Glomerular visceral epithelial cell (primary cell): ENCODE measurements around the gene PIK3C2B.
"Not testable (repeated sequence)": the region's sequence is repeated elsewhere in the genome, so short reads cannot be mapped to it uniquely, and the experiment has no call there.

ENCODE experiments used
- DNase-seq: peaks from one replicate; pipeline ENCODE4 v3.0.0-alpha.2; 2016; ENCODE audit errors: extremely low spot score

The PIK3C2B gene, protein sequence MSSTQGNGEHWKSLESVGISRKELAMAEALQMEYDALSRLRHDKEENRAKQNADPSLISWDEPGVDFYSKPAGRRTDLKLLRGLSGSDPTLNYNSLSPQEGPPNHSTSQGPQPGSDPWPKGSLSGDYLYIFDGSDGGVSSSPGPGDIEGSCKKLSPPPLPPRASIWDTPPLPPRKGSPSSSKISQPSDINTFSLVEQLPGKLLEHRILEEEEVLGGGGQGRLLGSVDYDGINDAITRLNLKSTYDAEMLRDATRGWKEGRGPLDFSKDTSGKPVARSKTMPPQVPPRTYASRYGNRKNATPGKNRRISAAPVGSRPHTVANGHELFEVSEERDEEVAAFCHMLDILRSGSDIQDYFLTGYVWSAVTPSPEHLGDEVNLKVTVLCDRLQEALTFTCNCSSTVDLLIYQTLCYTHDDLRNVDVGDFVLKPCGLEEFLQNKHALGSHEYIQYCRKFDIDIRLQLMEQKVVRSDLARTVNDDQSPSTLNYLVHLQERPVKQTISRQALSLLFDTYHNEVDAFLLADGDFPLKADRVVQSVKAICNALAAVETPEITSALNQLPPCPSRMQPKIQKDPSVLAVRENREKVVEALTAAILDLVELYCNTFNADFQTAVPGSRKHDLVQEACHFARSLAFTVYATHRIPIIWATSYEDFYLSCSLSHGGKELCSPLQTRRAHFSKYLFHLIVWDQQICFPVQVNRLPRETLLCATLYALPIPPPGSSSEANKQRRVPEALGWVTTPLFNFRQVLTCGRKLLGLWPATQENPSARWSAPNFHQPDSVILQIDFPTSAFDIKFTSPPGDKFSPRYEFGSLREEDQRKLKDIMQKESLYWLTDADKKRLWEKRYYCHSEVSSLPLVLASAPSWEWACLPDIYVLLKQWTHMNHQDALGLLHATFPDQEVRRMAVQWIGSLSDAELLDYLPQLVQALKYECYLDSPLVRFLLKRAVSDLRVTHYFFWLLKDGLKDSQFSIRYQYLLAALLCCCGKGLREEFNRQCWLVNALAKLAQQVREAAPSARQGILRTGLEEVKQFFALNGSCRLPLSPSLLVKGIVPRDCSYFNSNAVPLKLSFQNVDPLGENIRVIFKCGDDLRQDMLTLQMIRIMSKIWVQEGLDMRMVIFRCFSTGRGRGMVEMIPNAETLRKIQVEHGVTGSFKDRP (N-terminal part only)

DNA sequence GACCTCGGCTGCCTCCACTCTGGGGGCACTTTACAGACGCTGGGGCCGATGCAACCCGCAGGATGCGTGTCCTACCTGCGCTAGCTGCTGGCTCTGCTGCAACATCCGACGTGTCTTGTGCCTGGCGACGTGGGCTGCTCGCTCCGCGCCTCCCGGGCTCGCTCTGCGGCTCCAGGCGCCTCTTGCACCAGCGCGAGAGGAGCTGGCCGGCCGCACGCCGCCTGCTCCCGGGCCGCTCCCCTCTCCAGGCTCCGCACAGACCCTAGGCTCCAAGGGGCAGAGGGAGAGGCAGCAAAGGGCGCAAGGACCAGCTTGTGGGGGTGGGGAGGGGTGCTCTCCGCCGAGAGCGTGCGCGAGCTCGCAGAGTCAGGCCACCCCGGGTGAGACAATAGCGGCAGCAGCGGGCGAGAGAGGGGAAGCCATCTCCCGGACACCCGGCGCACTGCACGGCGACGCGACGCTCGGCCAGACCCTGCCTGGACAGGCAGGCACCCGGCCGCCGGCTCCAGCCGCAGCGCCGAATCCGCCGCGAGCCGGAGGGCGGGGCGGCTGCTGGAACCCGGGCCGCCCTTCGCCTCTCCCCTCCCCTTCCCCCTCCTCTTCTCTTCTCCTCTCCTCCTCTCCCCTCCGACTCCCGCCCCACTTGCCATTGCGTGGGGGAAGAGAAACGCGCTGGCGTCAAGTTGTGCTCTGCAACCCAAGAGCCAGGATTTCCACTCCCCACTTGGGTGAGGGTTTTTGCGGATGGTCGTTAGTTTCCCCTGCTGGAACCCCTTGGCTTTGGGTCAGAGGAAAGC, at the start of gene PIK3C2B:
TSS of gene PIK3C2B (minus strand) at position 525 of the 797 bp plus-strand sequence. CDS start 25,003 bp downstream, outside the sequence.
- DNase-seq, result peak; percentile 88

DNA sequence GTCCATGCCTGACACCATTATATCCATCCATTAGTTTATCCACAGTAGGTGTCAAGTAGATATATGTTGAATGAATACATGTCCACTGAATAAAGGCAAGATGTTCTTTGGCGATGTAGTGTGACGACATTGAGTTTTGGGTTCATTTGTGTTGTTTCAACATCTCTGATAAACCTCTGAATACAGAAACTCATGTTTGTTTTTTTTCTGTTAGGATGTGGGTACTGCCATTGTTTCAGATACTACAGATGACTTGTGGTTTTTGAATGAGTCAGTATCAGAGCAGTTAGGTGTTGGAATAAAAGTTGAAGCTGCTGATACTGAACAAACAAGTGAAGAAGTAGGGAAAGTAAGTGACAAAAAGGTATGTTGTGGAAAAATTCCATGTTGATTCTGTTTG, 49.7 kb upstream of the PIK3C2B start:
- peak; percentile 25 for DNase-seq

DNA sequence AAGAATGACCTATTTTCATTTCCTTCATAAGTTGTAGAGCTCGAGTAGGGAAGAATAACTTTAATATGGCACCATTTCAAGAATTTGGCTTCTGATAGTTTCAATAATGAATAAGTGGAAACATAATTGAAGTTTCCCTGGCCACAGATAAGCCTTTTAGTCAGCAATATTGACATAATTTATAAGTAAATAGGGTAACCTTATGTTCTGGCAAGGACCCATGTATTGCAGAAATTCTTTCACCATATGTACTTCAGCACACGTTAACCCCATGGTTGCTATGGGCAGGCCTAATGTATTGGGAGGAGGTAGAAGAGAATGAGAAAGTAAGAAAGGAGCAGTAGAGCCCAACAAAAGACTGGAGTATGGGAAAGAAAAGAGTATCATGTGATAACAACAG, 47.0 kb upstream of the PIK3C2B start:
- no peak for DNase-seq

DNA sequence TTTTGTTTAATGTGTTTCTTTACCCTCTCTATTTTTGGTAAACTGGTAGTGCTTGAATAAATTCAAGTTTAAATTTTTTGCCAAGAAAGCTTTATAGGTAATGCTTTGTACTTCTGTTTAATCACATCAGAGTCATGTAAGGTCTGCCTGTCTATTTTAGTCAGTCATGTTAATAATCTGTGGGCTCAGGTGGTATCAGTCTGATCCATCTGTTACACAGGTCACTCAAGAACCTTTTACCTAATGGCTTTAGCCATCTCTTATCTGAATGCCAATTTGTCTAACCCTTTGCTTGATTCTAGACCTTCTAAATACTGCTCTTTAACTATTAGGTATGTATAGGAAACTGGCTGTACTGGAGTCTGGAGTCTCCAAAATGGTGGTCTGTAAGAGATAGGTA, 38.2 kb upstream of the PIK3C2B start:
- DNase-seq, result no peak

DNA sequence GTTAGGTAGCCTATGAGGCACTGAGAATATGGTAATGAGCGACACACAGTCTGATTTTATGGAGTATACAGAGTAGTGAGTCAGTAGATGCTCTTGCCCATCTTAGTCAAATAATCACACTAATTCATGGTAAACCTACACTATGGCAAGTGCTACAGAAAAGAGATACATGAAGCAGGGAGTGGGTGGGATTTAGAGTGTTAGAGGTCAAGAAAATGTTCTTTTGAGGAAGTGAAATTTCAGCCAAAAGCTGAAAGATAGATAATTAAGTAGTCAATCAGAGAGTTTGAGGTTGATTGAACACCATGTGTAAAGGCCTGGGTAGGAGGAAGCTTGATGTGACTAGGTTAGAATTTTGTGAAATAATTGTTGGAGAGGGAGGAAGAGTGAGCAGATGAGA, 36.3 kb upstream of the PIK3C2B start:
- no peak for DNase-seq

DNA sequence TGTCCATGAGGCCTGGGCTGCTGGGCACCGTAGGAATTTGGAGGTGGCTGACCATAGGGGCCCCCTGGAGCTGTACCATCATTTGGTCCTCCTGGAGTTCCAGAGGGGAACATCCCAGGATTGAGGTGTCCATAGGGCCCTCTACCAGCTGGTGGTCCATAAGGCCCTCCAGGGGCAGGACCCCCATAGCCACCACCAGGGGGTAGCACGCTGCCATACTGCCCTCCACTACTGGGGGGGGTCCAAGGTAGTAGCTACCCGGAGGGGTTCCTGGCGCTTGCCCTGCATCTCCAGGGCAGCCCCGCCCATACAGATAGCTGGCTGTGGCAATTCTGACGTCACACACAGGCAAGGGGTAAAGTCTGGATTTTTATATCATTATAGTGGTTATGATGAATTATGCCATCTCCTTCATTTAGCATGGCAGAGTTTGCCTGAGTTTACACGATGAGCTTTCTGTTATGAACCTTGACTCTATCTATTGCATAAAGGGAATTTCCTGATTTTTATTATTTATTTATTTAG, 34.8 kb upstream of the PIK3C2B start:
- no peak for DNase-seq

DNA sequence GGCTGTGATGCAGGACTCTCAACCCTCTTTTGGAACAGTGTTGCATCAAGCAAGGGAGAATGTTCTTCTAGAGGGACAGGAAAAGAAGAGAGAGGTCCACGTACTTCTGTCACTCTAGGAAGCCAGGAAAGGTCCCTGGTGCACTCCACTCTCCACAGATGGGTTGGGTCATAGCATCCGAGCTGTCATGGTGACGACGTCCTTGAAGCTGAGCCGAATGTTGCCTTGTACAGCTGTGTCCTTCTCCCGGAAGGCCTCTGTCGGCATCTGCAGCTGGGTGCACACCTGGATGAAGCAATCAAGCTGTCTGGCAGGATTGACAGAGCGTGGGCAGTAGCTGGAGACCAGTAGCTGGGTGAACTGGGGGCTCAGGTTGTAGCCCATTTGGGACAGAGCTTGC, 34.1 kb upstream of the PIK3C2B start:
- no peak for DNase-seq

DNA sequence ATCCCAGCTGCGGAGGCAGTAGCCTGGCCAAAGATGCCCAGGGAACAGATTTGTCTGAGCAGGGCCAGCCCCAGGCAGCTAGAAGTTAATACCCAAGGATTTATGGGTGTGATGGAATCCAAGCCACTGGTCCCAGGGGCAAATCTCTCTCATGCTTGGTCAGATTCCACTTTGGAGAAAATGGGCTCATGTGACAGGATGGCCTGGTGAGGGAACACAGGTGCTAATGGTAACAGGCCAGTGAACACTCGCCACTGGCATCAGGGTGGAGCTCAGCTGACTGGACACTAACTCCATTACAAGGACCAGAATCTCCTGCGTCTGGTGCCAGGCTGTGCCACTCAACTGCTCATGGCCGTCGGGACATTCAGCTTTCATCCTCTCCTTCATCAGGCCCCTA, 33.6 kb upstream of the PIK3C2B start:
- DNase-seq, result no peak

DNA sequence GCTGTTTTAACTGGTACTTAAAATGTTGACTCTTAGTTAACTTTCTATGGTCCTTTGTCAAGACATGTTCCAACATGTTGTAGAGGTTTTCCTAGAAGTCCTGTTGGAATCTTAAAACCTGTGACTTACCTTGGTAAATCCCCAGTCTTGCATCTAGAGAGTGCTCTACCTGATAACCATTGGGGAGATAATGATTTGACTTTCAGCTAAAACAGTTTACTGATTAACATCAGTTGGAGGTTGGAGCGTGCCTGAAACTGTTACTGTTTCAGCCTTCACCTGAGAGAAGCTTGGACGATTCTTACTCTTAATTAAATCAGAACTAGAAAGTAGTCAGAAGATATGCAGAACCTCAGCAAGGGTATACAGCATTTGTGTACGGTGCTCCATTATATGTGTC, 30.4 kb upstream of the PIK3C2B start:
- DNase-seq, result no peak

DNA sequence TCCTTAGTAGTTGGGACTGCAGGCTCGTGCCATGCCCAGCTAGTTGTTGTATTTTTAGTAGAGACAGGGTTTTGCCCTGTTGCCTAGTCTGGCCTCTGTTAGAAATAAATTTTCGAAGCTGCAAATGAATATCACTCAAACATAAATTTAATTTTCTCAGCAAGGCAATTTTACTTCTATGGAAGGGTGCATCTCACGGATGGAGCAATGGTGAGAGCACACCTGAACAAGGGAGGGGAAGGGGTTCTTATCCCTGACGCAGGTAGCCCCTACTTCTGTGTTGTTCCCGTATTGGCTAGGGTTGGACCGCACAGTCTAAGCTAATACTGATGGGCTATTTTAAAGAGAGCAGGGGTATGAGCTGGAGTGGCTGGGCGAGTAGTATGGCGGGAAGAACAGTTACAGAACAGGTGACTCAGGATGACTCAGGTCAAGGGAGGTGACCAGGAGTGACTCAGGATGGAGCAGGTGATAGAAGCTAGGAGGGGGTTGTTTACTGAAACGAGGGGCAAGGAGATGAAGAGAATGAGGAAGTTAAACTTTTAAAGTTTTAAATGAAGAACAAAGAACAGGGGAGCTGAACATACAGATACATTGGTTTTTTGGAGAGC, 29.1 kb upstream of the PIK3C2B start:
- DNase-seq, result peak; percentile 22

DNA sequence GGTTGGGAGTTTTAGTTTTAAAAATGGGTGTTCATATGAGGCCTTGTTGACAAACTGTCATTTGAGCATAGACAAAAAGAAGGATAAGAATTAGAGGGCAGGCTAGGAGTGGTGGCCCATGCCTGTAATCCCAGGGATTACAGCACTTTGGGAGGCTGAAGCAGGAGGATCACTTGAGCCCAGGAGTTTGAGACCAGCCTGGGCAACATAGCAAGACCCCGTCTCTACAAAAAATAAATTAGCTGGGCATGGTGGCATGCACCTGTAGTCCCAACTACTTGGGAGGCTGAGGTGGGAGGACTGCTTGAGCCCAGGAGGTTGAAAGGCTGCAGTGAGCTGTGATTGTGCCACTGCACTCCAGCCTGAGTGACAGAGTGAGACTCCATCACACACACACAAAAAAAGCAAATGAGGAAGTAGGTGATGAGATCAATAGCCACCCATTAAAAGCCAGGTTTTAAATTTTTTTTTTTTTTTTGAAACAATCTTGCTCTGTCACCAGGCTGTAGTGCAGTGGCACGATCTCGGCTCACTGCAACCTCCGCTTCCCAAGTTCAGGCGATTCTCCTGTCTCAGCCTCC, 27.4 kb upstream of the PIK3C2B start:
- not testable (repeated sequence) for DNase-seq

DNA sequence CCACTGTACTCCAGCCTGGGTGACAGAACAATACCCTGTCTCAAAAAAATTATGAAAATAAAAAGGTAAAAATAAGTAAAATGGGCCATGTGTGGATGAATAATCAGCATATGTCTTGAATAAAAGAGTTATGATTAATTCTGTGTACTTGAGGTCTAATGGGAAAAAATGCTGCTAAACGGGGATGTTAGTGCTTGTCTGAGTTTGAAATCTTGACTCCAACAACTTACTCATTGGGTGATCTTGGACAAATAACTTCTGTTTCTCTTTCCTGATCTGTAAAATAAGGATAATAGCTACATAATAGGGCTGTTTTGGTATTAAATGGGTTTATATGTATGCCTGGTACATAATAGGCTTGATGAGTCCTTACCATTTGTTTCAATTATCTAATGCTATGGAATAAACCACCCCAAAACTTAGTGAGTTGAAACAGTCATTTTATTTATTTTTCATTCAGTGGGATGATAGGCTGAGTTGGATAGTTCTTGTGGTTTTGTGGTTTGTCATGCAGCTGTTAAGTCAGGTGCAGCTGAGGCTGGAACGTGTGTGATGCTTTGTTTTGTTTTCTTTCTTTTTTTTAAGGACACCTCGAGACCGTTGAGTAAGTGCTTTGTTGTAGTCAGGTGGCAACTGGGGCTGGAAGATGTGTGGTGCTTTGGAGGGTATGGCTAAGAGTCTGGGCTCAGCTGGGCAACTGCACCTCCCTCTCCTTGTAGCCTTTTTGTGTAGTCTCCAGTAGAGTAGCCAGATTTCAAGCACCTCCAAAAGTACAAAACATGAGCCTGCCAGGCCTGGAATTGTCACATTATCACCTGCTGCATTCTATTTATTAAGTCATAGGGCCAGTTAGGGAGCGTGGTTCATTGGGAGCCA, 26.5 kb upstream of the PIK3C2B start:
- DNase-seq, result peak; percentile 85

DNA sequence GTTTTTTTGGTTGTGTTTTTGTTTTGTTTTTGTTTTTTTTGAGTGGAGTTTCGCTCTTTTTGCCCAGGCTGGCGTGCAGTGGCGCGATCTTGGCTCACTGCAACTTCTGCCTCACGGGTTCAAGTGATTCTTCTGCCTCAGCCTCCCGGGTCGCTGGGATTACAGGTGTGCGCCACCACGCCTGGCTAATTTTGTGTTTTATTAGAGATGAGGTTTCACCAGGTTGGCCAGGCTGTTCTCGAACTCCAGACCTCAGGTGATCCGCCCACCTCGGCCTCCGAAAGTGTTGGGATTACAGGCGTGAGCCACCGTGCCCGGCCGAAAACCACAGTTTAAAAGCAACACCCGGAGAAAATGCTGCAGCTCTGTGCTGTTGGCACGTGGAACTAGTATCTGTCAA, 22.8 kb upstream of the PIK3C2B start:
- not testable (repeated sequence) for DNase-seq

DNA sequence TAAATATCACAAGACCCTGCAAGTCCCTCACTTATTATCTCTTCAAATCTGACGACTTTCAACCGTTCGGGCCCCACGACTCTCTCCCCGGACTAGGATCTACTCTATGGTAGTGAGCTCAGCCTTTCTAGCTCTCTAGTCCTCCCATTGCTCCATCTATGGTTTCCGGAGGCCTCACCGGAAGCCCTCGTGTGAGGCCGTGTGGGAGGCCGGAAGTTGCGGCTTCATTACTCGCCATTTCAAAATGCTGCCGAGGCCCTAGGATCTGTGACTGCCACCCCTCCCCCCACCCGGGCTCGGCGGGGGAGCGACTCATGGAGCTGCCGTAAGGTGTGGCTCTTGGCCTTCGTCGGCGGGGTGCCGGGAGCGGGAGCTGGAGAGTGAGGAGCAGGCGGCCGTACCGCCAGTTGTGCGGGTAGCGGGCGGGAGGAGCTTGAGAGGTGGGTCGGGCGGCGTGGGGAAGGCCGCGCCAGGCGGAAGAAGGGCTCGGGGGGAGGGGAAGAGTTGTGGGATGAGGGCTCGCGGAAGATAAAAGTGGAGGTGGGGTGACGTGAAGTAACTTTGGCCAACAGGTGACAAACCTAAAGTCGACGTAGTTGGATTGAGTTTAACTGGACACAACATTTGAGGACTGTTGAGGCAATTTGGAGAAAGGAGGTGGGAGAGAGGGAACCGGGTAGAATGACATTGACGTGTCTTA, 21.7 kb upstream of the PIK3C2B start, which contains the start of gene MDM4:
TSS of gene MDM4 (plus strand) at position 227 of the 700 bp plus-strand sequence. CDS start 9,113 bp downstream, outside the sequence.
- DNase-seq, result peak; percentile 98

DNA sequence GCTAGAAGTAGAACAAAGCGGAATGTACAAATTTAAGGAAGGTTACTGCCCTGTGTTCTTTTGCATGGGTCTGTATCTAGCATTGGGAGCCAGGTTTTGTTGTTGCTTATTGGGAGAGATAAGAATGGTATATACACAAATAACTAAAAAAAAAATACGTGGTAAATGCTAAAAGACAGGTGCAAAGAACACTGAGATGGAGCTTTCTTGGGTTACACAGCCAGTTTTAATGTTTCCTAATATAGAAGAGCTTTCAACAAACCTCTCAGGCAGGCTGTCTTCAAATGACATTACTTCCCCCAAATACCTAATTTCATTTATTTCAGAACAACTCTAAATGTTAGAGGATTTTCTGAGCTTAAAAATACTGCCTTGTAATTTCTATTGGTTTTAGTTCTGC, 20.2 kb upstream of the PIK3C2B start:
- DNase-seq, result no peak

DNA sequence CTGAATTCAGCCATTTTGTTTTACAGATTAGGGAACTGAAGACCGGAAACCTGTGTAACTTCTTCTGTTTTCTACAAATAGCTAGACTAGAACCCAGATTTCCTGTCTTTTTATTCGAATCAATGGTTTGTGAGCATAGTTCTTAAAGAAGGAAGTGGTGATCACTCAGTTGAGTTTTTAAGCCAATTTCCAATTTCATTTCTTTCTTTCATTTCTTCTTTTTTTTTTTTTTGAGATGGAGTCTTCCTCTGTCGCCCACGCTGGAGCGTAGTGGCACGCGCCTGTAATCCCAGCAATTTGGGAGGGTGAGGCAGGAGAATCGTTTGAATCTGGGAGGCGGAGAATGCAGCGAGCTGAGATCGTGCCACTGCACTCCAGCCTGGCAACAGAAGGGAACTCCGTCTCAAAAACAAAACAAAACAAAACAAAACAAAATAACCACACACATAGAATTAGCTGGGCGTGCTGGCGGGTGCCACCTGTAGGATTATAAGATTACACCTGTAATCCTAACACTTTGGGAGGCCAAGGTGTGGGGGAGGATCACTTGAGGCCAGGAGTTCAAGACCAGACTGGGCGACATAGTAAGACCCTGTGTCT, 18.6 kb upstream of the PIK3C2B start:
- no peak for DNase-seq

DNA sequence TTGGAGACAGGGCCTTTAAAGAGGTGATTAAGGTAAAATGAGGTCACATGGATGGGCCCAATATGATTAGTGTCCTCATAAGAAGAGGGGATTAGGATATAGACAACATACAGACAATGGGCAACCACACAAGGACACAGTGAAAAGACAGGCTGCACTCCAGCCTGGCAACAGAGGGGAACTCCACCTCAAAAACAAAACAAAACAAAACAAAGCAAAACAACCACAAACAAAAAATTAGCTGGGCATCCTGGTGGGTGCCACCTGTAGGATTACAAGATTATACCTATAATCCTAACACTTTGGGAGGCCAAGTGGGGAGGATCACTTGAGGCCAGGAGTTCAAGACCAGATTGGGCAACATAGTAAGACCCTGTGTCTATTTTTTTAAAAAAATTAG, 16.8 kb upstream of the PIK3C2B start:
- no peak for DNase-seq

DNA sequence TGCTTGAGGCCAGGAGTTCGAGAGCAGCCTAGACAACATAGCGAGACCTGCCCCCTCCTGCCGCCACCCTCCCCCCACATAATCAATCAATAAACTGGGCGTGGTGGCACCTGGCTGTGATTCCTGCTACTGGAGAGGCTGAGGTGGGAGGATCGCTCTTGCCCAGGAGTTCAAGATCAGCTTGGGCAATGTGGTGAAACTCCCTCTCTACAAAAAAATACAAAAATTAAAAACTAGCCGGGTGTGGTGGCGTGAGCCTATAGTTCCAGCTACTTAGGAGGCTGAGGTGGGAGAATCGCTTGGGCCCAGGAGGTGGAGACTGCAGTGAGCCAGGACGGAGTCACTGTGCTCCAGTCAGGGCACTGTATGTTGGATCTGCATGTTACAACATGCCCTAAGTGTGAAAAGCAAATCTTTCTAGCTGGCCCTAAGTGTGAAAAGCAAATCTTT, 14.6 kb upstream of the PIK3C2B start:
- no peak for DNase-seq
